Mesothelial cell of epicardium (in vitro differentiated cells): ENCODE data around the gene ALDH1A2. TPM values are rescaled to one million over a fixed set of nuclear protein-coding genes. Genes with fewer than 3 reads are reported as not detected.
"Not testable (repeated sequence)": the region's sequence is repeated elsewhere in the genome, so short reads cannot be mapped to it uniquely, and the experiment has no call there.

Experiments
- DNase-seq, 2 experiments: peaks; one replicate each; pipeline ENCODE4 v3.0.0; 2021; ENCODE audit warnings: low spot score in 2 of 2; ENCODE audit not compliant: unreplicated experiment in 2 of 2
- H3K27ac Mint-ChIP-seq: 2 replicates; pipeline ENCODE4 v1.8.0; 2021; ENCODE audit warnings: mixed read lengths
- H3K27me3 Mint-ChIP-seq: 2 replicates; pipeline ENCODE4 v1.8.0; 2021; ENCODE audit warnings: low read depth, mixed read lengths
- H3K36me3 Mint-ChIP-seq: 2 replicates; pipeline ENCODE4 v1.8.0; 2021; ENCODE audit warnings: mixed read lengths
- H3K4me1 Mint-ChIP-seq: 2 replicates; pipeline ENCODE4 v1.8.0; 2021; ENCODE audit warnings: mixed read lengths
- H3K4me3 Mint-ChIP-seq: 2 replicates; pipeline ENCODE4 v1.8.0; 2021; ENCODE audit warnings: mild to moderate bottlenecking, moderate library complexity, mixed read lengths
- H3K9me3 Mint-ChIP-seq: 2 replicates; pipeline ENCODE4 v1.8.0; 2021; ENCODE audit warnings: mixed read lengths
- total RNA-seq: library from RNA; stranded (reverse); gene quantifications from 3 replicates; pipeline ENCODE4 v1.2.1, GENCODE V29; 2021
- TF ChIP-seq, protein P1 (sequence below): fragments of 200-600 bp; sonication (generic); IDR thresholded peaks from one replicate; pipeline ENCODE4 v1.5.0; 2021; ENCODE audit warnings: antibody characterized with exemption; ENCODE audit not compliant: unreplicated experiment

ALDH1A2 gene
- total RNA-seq, result 26.2 to 31.9 TPM (median 28.6 TPM) in 3 replicates

DNA sequence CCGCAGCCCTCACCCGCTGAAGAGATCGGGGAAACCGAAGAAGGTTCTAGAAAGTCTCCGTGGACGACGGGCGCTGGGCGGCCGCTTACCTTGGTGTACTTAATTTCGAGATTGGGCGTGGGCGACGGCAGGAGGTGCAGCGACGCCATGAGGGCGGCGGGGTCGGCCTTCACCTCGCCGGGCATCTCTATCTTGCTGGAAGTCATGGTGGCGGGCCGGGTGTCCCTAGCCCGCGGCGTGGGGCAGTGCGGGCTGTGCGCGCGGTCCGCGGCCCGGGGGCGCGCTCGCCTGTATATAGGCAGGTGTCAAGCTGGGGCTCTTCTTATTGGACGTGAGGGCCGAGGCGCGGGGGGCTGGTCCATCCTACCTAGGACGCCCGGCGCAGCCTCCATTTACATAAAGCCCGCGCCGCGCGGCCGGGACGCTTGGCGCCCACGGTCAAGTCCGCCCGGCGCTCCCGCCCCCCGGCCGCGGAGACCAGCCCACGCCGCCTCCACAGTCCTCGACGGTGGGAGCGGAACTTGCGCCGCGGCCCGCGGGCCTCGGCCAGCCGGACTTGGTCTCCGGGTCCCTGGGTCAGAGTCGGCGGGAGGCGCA, at the start of gene ALDH1A2:
Gene ALDH1A2, minus strand, starts transcription at position 267 of the 597 bp plus-strand sequence. Its CDS starts 61 bp downstream, at position 206.
- DNase-seq, result peak; percentile 21 to 40
- Mint-ChIP-seq H3K9me3 (no peaks in the 10 kb centered on the region), H3K27me3 (peaks cover 82% of the 10 kb centered on the region), H3K4me3 (peak within 1 kb of the TSS; percentile 54), H3K27ac (no peak within 1 kb of the TSS), H3K36me3 (no peaks in the 10 kb centered on the region), H3K4me1 (peaks cover 20% of the 10 kb centered on the region)
- TF ChIP-seq, protein P1, sequence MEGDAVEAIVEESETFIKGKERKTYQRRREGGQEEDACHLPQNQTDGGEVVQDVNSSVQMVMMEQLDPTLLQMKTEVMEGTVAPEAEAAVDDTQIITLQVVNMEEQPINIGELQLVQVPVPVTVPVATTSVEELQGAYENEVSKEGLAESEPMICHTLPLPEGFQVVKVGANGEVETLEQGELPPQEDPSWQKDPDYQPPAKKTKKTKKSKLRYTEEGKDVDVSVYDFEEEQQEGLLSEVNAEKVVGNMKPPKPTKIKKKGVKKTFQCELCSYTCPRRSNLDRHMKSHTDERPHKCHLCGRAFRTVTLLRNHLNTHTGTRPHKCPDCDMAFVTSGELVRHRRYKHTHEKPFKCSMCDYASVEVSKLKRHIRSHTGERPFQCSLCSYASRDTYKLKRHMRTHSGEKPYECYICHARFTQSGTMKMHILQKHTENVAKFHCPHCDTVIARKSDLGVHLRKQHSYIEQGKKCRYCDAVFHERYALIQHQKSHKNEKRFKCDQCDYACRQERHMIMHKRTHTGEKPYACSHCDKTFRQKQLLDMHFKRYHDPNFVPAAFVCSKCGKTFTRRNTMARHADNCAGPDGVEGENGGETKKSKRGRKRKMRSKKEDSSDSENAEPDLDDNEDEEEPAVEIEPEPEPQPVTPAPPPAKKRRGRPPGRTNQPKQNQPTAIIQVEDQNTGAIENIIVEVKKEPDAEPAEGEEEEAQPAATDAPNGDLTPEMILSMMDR, result no peak

DNA sequence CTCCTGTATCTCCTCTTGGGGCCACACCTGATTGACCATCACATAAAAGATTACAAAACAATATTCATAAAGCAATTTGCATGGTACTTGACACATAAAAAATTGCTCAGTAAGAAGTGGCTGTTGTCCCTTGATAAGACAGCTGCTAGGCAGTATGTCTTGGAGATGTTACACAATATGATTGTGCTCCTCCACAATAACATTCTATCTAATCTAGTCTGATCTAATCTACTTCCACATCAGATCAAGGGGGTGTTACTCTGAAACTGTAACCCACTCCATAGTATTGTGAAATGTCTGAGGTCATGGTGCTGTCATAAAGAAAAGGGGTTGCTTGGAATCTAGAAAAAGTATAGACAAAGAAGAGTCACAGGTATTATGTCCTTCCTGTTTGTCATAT, 49.3 kb upstream of the ALDH1A2 start:
- Mint-ChIP-seq H3K27me3 (no peaks in the 10 kb centered on the region), H3K36me3 (peaks cover 4% of the 10 kb centered on the region), H3K4me1 (peaks cover 10% of the 10 kb centered on the region), H3K4me3 (no peak overlapping the region), H3K27ac (no peak overlapping the region), H3K9me3 (peaks cover 24% of the 10 kb centered on the region)
- no peak for DNase-seq
- TF ChIP-seq, protein P1, result no peak

DNA sequence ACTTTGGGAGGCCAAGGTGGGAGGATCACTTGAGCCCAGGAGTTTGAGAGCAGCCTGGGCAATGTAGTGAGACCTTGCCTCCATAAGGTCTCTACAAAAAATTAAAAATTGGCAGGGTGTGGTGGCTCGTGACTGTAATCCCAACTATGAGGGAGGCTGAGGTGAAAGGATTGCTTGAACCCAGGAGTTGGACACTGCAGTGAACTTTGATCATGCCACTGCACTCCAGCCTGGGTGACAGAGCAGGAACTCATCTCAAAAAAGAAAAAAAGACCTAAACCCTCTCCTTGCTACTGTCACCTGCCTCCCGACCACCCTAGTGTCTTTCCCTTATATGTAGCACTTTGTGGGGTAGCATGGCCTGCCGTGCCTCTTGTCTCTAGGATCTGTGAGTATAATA, 48.9 kb upstream of the ALDH1A2 start:
- Mint-ChIP-seq H3K27me3 (no peaks in the 10 kb centered on the region), H3K36me3 (peaks cover 4% of the 10 kb centered on the region), H3K4me3 (no peak overlapping the region), H3K27ac (no peak overlapping the region), H3K9me3 (peaks cover 24% of the 10 kb centered on the region), H3K4me1 (peaks cover 10% of the 10 kb centered on the region)
- TF ChIP-seq, protein P1, result no peak
- DNase-seq, result no peak

DNA sequence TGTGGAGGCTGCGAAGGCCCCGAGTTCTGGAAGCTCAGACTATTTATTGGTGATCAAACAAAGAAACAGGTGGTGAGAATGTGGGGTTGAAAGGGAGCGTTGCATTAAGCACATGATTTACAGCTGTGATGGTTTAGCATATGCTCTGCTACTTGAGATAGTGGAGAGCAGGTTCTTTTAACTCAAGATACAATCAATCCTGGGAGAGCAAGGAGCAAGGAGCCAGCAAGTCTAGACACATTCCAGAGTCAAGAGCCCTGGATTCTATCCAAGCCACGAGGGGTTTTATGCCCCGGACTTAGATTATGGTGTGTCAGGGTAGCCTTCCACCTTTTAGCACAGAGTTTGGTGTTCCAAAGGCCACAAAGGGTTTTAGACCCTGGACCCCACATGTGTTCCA, 47.8 kb upstream of the ALDH1A2 start:
- H3K4me3 Mint-ChIP-seq, H3K27me3 Mint-ChIP-seq, H3K36me3 Mint-ChIP-seq, H3K27ac Mint-ChIP-seq, DNase-seq: not testable (repeated sequence)
- peaks cover 24% of the 10 kb centered on the region for H3K9me3 Mint-ChIP-seq
- peaks cover 10% of the 10 kb centered on the region for H3K4me1 Mint-ChIP-seq

DNA sequence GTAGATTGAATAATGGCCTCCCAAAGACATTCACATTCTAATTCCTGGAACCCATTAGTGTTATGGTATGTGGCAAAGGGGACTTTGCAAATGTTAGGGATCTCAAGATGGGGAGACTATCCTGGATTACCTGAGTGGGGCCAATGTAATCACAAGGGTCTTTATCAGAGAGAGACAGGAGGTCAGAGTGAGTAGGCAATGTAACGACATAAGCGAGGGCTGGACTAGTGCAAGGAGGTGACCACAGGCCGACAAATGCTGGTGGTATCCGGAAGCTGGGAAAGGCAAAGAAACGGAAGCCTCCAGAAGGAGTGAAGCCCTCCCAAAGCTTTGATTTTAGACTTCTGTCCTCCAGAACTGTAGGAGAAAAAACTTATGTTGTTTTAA, 46.2 kb upstream of the ALDH1A2 start:
- H3K27me3 Mint-ChIP-seq, result no peaks in the 10 kb centered on the region
- H3K9me3 Mint-ChIP-seq, result peaks cover 24% of the 10 kb centered on the region
- H3K27ac Mint-ChIP-seq, result peak overlapping the region; percentile 87
- no peak overlapping the region for H3K4me3 Mint-ChIP-seq
- H3K4me1 Mint-ChIP-seq, result peaks cover 10% of the 10 kb centered on the region
- TF ChIP-seq, protein P1, result no peak
- DNase-seq, result no peak
- peaks cover 4% of the 10 kb centered on the region for H3K36me3 Mint-ChIP-seq

DNA sequence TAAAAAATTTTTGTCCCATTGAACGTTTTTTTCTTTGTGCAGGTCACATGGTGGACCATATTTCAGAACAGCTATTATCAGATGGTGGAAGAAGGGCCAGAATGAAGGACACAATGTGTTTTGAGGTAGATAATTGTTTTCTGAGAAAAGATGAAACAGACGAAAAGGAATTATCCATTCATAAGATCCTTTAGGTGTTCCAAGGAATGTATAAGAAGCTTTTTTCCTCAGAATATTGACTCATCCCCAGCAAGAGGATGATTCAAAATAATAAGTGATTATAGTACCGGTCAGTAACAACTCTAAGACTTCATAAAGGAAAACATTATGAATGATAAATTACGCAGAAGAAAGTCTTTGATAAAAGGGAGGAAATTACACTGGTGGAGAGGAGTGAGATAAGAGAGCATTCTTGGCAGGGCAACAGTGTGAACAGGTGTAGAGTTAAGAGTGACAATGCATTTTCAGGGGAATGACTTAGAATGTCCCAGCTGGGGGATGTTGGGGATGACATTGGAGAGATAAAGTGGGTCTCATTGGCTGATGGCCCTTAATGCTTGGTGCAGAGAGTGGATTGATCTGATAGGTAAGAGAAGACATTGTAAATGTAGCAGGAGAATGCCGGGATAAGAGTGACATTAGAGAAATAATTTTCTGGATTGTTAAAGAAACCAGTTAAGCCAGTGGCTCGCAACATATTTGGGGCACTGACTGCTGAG, 45.6 kb upstream of the ALDH1A2 start:
- TF ChIP-seq, protein P1, result no peak
- H3K27ac Mint-ChIP-seq, result peak overlapping the region; percentile 87
- peaks cover 24% of the 10 kb centered on the region for H3K9me3 Mint-ChIP-seq
- no peaks in the 10 kb centered on the region for H3K27me3 Mint-ChIP-seq
- no peak for DNase-seq
- peaks cover 10% of the 10 kb centered on the region for H3K4me1 Mint-ChIP-seq
- peaks cover 4% of the 10 kb centered on the region for H3K36me3 Mint-ChIP-seq
- H3K4me3 Mint-ChIP-seq, result no peak overlapping the region
